NCI-H146 (cell line): Measurements from ENCODE around the gene CCDC88B.

ENCODE experiments used
- DNase-seq: peaks from one replicate; lab custom pipeline; 2025; lab: John Stamatoyannopoulos, UW

Gene CCDC88B, protein sequence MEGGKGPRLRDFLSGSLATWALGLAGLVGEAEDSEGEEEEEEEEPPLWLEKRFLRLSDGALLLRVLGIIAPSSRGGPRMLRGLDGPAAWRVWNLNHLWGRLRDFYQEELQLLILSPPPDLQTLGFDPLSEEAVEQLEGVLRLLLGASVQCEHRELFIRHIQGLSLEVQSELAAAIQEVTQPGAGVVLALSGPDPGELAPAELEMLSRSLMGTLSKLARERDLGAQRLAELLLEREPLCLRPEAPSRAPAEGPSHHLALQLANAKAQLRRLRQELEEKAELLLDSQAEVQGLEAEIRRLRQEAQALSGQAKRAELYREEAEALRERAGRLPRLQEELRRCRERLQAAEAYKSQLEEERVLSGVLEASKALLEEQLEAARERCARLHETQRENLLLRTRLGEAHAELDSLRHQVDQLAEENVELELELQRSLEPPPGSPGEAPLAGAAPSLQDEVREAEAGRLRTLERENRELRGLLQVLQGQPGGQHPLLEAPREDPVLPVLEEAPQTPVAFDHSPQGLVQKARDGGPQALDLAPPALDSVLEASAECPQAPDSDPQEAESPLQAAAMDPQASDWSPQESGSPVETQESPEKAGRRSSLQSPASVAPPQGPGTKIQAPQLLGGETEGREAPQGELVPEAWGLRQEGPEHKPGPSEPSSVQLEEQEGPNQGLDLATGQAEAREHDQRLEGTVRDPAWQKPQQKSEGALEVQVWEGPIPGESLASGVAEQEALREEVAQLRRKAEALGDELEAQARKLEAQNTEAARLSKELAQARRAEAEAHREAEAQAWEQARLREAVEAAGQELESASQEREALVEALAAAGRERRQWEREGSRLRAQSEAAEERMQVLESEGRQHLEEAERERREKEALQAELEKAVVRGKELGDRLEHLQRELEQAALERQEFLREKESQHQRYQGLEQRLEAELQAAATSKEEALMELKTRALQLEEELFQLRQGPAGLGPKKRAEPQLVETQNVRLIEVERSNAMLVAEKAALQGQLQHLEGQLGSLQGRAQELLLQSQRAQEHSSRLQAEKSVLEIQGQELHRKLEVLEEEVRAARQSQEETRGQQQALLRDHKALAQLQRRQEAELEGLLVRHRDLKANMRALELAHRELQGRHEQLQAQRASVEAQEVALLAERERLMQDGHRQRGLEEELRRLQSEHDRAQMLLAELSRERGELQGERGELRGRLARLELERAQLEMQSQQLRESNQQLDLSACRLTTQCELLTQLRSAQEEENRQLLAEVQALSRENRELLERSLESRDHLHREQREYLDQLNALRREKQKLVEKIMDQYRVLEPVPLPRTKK (N-terminal part only)

DNA sequence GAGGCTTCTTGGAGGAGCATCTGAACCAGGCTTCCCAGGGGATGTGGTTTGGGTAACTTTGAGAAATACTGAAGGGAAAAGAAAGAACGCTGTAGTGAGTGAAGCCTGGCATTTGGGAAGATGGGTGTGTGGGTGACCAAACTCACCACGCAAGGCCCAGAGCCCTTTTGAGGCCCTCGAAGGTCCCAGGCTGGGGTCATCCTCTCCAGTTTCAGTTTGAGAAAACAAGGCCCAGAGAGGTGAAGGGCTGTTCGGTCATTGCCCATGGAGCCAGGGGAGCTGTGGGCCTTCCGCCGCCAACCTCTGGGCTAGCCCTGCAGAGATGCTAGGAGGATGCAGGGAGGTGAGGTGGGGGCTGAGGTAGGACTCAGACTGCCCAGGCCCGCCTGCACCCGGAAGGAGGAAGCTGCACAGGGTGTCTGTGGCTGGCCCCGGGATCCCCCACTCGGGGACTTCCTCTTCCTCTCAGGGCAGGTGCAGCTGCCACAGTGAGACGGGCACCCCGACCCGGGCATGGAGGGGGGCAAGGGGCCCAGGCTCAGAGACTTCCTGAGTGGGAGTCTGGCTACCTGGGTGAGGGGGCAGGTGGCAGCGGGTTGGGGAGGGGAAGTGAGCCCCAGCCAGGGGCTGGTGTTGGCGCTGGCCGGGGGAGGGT is at the start of gene CCDC88B:
CCDC88B (plus strand) TSS at position 451 of the 655 bp plus-strand sequence; CDS start at position 514, 63 bp downstream.
- DNase-seq, result no peak

DNA sequence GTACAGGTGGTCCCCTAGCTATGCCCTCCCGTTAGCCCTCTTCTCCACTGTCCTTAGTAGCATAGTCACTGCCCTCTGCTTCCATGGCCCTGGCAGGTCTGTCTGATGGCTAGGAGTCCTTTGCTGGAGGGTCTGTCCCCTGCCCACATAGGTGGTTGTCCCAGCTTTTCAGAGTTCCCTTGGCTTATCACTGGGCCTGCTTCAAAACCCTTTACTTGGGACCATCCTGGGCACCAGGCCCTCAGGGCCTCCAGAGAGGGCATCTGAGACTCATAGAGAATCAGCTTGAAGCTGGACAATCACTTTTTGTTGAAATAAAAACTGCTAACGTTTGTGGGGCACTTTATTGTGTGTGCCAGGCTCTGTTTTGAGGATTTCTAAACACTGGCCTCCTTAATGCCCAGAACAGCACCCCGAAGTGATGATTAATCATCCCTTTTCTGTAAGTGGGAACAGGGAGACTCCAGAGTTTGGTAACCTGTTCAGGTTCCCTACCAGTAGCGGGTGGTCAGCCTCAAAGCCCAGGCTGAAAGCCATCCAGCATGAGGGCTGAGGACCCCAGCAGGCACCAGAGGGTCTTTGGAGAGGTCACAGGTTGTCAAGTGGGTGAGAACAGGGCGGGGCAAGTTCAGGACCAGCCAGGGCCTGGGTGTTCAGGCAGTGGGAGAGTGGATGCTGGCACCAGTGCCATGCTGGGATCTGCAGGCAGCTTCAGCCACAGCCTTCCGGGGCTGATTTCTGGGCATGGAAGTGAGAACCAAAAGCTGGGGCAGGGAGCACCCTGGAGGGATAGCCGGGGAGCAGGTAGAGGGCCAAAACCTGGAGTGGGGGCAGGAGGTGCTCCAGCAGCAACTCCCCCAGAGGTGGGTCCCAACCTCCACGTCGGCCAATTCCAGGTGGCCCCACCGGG is 49.4 kb upstream of the CCDC88B start:
- DNase-seq, result no peak

DNA sequence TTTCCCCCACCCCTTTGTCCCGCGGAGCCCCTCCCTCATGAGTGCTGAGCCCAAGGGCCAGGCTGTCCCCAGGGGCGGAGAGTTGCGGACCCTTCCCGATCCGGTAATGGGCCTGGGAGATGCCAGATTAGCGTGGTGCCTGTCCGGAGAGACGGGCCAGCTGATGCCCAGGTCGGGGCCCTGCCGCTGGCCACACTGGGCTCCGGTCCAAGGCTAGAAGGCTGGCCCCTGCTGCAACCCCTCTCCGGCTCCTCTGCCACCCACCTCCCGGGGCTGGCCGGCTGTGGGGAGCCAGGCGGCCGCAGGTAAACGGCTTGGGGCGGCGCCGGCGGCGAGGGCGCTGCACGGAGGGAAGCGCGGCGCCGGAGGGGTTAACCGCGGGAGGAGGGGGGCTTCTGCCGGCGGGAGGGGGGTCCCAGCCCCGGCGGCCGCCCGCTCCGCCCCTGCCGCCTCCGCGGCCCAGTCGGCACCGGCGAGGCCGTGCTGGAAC is 48.7 kb upstream of the CCDC88B start, which contains the start of gene KCNK4:
KCNK4 (plus strand) TSS at position 41 of the 490 bp plus-strand sequence. CDS start 1,717 bp downstream, outside the sequence.
- no peak for DNase-seq

DNA sequence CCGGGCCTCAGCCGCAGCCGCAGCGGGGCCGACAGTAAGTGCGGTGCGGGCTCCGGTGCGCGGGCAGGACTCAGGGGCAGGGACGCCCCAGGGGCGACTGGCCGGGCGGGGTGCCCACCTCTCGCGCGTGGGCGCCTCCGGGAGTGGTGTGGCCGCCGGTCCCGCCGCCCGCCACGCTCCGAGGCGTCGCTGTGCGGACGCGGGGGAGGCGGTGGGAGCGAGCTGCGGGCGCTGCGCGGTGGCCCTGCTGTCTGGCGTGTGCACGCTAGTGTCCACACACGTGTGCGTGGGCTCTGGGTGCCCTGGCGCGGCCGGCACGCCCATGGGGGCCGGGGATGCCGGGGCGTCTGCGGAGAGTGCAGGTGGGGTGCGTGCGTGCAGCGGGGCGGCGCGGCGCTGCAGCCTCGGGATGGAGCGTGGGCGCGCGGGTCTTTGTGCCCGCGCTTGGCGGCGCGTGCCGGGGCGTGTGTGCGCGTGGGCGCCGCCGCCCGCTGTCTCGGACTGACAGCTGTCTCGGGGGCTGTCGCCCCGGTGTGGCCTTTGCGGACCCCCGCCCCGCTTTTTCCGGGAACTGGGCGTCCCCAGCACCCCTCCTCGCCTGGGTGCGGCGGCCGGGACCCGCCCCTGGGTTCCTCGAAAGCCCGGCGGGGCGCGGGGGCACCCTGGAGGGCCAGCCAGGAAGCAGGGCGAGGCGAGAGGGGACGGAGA is 48.1 kb upstream of the CCDC88B start:
- no peak for DNase-seq

DNA sequence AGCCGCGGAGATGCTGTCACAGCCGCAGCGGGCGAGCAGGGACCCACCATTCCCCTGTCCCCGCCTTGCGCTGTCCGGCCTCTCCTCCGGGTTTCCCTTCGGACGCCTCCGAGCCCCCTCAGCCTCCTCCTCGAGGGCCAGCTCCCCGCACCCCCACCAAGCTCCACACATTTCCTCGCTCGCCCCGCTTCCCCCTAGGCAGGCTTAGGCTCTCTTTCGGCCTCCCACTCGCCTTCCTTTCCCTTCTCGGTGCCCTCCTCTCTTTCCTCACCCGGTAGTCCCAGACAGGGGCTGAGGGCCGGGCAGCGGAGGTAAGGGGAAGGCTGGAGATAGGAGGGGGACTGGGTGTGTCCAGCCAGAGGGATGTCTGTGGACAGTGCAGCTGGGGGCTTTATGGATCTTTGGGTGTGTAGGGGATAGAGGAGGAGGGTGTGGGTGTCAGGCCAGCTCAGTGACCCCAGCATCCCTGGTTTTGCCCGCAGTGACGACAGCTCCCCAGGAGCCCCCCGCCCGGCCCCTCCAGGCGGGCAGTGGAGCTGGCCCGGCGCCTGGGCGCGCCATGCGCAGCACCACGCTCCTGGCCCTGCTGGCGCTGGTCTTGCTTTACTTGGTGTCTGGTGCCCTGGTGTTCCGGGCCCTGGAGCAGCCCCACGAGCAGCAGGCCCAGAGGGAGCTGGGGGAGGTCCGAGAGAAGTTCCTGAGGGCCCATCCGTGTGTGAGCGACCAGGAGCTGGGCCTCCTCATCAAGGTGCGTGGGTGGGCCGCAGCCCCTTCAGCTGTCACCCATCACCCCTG is 47.3 kb upstream of the CCDC88B start:
- no peak for DNase-seq

DNA sequence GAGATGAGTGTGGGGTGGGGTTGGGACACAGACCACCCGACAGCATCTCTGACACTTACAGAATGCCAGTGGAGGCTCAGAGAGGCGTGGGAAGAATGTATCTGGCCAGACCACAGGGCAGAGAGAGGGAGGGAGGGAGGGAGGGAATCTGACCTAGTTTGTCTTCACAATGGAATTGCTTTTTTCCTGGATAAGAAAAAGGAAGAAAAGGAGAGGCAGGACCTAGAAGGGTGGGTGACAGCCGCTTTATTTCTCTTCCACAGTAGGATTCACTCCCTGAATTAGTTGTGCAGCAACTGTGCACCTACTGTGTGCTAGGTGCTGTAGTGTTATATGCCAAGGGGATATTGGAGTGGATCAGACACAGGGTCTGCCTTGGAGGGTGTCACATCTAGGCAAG is 45.2 kb upstream of the CCDC88B start:
- DNase-seq, result no peak

DNA sequence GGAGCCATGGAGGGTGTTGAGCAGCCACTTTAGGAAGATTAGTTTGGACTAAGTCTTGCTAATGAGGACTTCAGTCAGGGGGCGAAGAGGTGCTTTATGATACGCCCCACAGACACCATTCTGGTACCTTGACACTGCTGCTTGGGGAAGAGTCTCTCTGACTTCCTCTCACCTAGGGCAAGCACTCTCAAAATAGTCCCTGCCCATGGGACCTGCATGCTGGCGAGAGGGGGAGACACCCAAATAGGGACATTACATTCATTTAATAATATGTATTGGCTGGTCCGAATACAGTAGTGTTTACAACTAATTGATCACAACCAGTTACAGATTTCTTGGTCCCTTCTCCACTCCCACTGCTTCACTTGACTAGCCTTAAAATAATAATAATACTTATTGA is 44.2 kb upstream of the CCDC88B start:
- no peak for DNase-seq

DNA sequence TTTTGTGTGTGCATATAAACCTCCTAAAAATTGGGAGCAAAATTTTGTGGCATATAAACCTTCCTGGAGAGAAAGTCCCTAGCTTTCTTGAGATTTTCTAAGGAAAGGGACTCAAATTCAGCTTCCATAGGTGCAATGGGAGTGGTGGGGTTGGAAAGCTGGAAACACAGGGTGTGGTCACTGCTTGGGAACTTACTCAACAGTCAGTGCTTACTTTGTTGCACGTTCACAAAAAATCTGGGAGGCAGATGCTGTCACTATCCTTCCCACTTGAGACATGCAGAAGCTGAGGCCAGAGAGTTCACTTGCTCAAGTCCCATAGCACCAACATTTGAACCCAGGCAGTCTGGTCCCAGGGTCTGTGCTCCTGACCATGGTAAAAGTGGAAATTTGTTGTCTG is 43.8 kb upstream of the CCDC88B start:
- DNase-seq, result no peak

DNA sequence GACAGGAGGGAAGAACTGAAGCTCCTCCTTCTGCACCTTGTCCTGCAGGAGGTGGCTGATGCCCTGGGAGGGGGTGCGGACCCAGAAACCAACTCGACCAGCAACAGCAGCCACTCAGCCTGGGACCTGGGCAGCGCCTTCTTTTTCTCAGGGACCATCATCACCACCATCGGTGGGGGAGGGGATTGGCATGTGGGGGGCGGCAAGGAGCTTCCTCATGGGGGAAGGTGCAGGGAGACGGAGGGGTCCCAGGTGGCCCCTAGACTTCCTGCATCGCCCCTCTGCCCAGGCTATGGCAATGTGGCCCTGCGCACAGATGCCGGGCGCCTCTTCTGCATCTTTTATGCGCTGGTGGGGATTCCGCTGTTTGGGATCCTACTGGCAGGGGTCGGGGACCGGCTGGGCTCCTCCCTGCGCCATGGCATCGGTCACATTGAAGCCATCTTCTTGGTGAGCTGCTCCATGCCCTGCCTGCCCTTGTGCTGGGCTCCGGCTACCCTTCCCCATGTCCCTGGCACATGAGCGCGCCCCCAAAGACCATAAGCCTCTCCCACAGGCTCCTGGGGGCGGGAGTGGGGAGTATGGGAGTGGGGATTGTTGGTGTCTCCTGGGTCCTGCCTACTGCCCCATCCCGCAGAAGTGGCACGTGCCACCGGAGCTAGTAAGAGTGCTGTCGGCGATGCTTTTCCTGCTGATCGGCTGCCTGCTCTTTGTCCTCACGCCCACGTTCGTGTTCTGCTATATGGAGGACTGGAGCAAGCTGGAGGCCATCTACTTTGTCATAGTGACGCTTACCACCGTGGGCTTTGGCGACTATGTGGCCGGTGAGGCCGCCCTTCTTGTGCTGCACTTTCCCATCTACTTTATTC is 42.9 kb upstream of the CCDC88B start:
- no peak for DNase-seq

DNA sequence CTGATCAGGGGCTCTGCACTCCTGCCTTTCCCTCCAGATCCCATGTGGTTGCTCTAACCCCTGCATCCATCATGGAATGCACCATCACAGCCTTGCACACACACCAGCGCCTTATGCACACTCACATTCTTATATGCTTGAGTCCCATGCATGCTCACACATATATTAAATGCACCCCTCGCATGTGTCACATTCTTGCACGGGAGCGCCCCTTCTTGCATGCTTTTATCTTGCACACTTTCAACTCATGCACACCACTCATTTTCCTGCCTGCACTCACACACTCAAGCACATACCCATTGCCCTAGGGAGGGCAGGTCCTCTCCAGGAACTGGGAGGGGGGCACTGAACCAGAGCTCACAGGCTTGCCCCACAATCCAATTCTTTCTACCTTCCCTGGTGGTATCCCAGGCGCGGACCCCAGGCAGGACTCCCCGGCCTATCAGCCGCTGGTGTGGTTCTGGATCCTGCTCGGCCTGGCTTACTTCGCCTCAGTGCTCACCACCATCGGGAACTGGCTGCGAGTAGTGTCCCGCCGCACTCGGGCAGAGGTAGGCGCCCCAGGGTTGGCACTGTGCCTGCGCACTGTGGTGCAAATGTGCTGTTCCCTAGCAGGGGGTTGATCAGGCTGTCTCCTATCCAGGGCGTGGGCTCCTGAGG is 42.2 kb upstream of the CCDC88B start:
- DNase-seq, result no peak

DNA sequence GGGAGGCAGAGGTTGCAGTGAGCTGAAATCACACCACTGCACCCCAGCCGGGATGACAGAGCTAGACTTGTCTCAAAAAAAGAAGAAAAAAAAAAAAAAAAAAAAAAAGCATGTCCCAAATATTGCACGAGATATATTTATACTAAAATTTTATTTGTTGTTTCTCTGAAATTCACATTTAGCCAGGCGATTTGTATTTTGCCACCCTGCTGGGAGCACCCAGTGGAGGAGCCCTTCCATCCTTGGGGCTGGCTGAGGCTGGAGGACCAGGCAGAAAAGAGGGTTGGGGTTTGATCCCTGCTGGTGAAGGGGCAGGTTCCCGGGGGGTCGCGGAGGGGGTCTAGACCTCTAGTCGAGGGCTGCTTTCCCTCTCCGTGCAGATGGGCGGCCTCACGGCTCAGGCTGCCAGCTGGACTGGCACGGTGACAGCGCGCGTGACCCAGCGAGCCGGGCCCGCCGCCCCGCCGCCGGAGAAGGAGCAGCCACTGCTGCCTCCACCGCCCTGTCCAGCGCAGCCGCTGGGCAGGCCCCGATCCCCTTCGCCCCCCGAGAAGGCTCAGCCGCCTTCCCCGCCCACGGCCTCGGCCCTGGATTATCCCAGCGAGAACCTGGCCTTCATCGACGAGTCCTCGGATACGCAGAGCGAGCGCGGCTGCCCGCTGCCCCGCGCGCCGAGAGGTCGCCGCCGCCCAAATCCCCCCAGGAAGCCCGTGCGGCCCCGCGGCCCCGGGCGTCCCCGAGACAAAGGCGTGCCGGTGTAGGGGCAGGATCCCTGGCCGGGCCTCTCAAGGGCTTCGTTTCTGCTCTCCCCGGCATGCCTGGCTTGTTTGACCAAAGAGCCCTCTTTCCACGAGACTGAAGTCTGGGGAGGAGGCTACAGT is 40.8 kb upstream of the CCDC88B start:
- DNase-seq, result no peak

DNA sequence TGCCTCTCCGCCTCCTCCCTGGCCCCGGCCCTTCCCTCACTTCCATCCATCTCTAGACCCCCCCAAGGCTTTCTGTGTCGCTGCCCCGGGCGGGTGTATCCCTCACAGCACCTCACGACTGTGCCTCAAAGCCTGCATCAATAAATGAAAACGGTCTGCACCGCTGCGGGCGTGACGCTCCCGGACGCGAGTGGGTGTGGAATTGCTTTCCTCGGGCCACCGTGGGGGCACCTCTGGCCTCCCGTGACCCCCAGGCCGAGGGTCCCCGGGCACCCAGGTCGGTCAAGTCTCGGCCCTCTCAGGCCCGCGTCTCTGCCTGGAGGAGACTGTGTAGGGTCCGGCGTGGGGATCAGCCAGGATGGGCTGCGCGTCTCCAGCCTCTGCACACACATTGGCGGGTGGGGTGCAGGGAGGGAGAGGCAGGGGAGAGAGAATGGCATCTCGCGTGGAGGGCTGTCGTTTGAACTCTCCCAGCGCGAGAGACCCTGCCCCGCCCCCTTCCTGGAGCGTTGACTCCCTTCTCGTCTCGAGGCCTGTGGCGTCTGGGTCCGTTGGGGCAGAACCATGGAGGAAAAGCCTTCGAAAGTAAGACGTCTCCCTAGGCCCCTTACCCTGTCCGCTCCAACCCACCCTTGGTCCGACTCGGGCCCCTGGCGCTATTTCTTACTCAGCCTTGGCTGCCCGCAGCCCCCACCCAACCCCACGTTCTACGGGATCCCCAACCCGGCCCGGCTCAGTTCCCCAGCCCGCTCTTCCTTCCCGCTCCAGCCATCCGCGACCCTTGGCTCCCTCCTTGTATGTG is 40.0 kb upstream of the CCDC88B start, which contains the start of gene CATSPERZ:
CATSPERZ (plus strand) TSS at position 512 of the 802 bp plus-strand sequence; CDS start at position 565, 53 bp downstream.
- no peak for DNase-seq

DNA sequence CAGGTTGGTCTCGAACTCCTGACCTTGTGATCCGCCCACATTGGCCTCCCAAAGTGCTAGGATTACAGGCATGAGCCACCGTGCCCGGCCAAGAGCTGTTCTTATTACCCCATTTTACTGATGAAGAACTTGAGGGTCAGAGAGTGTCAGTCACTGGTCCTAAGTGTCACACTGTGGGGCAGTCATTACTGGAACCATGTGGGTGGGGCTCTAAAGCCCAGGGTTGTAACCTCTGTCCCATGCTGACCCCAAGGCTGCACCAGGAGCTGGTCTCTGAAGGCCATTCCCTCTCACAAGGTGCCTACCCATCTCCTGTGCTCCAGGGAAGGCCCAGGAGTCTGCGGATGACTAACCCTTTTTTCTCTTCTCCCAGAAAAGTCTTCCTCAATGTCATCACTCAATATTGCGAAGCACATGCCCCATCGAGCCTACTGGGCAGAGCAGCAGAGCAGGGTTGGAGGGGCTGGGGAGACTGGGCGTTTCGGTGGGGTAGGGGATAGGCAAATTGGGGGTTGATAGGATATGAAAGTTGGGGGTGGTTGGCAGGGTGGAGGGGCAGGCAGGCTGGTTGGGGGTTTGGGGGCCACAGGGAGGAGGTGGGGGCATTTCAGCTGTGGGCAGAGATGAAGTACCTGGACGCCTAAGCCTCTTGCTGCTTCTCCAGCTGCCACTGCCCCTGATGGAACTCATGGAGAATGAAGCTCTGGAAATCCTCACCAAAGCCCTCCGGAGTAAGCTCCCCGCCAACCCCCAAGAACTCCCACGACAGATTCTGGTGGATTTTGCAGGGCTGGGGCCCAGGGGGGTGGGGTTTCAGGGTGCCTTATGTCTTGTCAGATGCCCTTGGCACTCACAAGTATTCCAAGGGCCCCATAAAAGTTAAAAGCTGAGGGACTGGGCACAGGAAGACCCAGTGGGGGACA is 36.6 kb upstream of the CCDC88B start:
- DNase-seq, result no peak

DNA sequence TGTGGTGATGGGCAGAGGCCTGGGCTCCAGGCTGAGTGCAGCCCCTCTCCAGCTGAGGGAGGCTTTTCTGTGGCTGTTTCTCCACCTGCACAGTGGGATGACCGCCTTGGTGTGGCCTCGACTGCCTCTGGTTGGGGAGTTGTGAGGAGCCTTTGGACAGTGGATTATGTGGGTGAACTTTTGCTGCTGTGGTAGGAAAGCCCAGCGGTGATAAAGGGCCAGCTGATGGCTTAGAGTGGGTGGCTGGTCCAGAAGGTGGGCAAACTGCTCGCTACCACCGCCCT is 36.0 kb upstream of the CCDC88B start:
- no peak for DNase-seq
